A549 (cell line): ENCODE results near the gene TUBA4B. TPM values are rescaled to one million over a fixed set of nuclear protein-coding genes. Genes with fewer than 3 reads are reported as not detected.
A peak's percentile ranks its signal among the peaks of the same experiment; 100 is the strongest.

ENCODE experiments used
- ATAC-seq, 2 experiments: fragments of 200-7000 bp in 1 of 2; fragments of >200 bp in 1 of 2; cut with Nextera tagmentation in 1 of 2; cut with Tn5 transposase in 1 of 2; 3 replicates each; pipeline versions ENCODE4 v1.8.0 to v1.9.1; 2018 to 2020; ENCODE audit warnings: mild to moderate bottlenecking in 1 of 2, moderate library complexity in 1 of 2
- CTCF ChIA-PET: fragments of 300-600 bp; sonication (Branson Sonifier 250); formaldehyde crosslinking; extraction: SDS; loops from one replicate; lab custom pipeline; 2021; ENCODE audit warnings: antibody characterized with exemption, inconsistent platforms; lab: Yijun Ruan, JAX
- POLR2A ChIA-PET: fragments of 350-600 bp; formaldehyde crosslinking; extraction: SDS; loops from one replicate; lab custom pipeline; 2021; ENCODE audit warnings: antibody characterized with exemption, inconsistent platforms; lab: Yijun Ruan, JAX
- DNase-seq, 2 experiments: peaks; one replicate each; pipeline versions ENCODE4 v3.0.0 to v3.0.0-alpha.2; 2011 to 2016; ENCODE audit warnings: low read depth in 1 of 2, low spot score in 1 of 2
- FAIRE-seq: peaks from 2 replicates; lab custom pipeline; 2011; peaks lifted over from hg19 to GRCh38; lab: Jason Lieb, UNC
- H3K27ac ChIP-seq, 2 experiments: fragments of >200 bp; sonication (Bioruptor Twin); formaldehyde crosslinking; 3 replicates each; pipeline ENCODE4 v1.5.1; 2016 to 2017
- H3K4me1 ChIP-seq: fragments of >200 bp; sonication (Bioruptor Twin); formaldehyde crosslinking; 3 replicates; pipeline ENCODE4 v1.6.1; 2016
- H3K4me2 ChIP-seq: fragments of >200 bp; sonication (Bioruptor Twin); formaldehyde crosslinking; 3 replicates; pipeline ENCODE4 v1.6.1; 2016
- H3K4me3 ChIP-seq: fragments of >200 bp; sonication (Bioruptor Twin); formaldehyde crosslinking; 3 replicates; pipeline ENCODE4 v1.5.1; 2016
- H3K9me3 ChIP-seq: fragments of >200 bp; sonication (Bioruptor Twin); formaldehyde crosslinking; 3 replicates; pipeline ENCODE4 v1.6.1; 2016
- ATOH8 ChIP-seq: fragments of 250-450 bp; sonication (Bioruptor Pico); IDR thresholded peaks from 2 replicates; pipeline ENCODE4 v1.5.0; 2020; ENCODE audit warnings: low read depth, mild to moderate bottlenecking, moderate library complexity
- BHLHE40 ChIP-seq: IDR thresholded peaks from 2 replicates; pipeline ENCODE4 v1.6.1; 2012; ENCODE audit warnings: low read depth, low read length, inconsistent platforms
- CBX2 ChIP-seq: fragments of 200-600 bp; sonication (generic); IDR thresholded peaks from 2 replicates; pipeline ENCODE4 v1.6.1; 2016; ENCODE audit warnings: low read depth, mild to moderate bottlenecking, borderline replicate concordance
- CHD4 ChIP-seq: fragments of 200-600 bp; sonication (generic); IDR thresholded peaks from 2 replicates; pipeline ENCODE4 v1.6.1; 2016; ENCODE audit warnings: antibody characterized with exemption, mild to moderate bottlenecking, borderline replicate concordance
- EHF ChIP-seq: fragments of 250-450 bp; sonication (Bioruptor Pico); IDR thresholded peaks from 2 replicates; pipeline ENCODE4 v1.5.0; 2020; ENCODE audit warnings: mild to moderate bottlenecking
- EHMT2 ChIP-seq: fragments of 200-600 bp; sonication (generic); IDR thresholded peaks from 2 replicates; pipeline ENCODE4 v1.6.1; 2016; ENCODE audit warnings: antibody characterized with exemption, low read depth, mild to moderate bottlenecking, moderate library complexity
- ELK1 ChIP-seq: fragments of 150-350 bp; IDR thresholded peaks from 2 replicates; pipeline ENCODE4 v1.6.1; 2014; ENCODE audit warnings: low read depth, mild to moderate bottlenecking, low read length
- ESRRA ChIP-seq: fragments of 150-350 bp; IDR thresholded peaks from 2 replicates; pipeline ENCODE4 v1.6.1; 2014; ENCODE audit warnings: mild to moderate bottlenecking, low read length, borderline replicate concordance
- JUN ChIP-seq, 2 experiments: fragments of >200 bp; sonication (Bioruptor Twin); formaldehyde crosslinking; IDR thresholded peaks; 2 replicates in 1 of 2; 3 replicates in 1 of 2; pipeline ENCODE4 v1.6.1; 2016 to 2017
- MYC ChIP-seq: IDR thresholded peaks from 2 replicates; pipeline ENCODE4 v1.6.1; 2012; ENCODE audit warnings: mild to moderate bottlenecking, inconsistent platforms, low read length, improper control_type of control experiment, borderline replicate concordance
- NPAS2 ChIP-seq: fragments of 250-450 bp; sonication (Bioruptor Pico); IDR thresholded peaks from 2 replicates; pipeline ENCODE4 v1.8.0; 2022; ENCODE audit warnings: mild to moderate bottlenecking, moderate library complexity, borderline replicate concordance
- PBX3 ChIP-seq: IDR thresholded peaks from 2 replicates; pipeline ENCODE4 v1.6.1; 2012
- POLR2AphosphoS2 ChIP-seq: conservative IDR thresholded peaks from 2 replicates; pipeline ENCODE4 v1.6.1; 2012; ENCODE audit warnings: low read length, improper control_type of control experiment, inconsistent platforms
- RCOR1 ChIP-seq: fragments of 150-350 bp; IDR thresholded peaks from 2 replicates; pipeline ENCODE4 v1.6.1; 2014; ENCODE audit warnings: antibody characterized with exemption, low read length, low read depth
- SREBF2 ChIP-seq: fragments of 450-650 bp; IDR thresholded peaks from 2 replicates; pipeline ENCODE4 v1.6.1; 2014; ENCODE audit warnings: mild to moderate bottlenecking, moderate library complexity
- TFCP2L1 ChIP-seq: fragments of 250-450 bp; sonication (Bioruptor Pico); IDR thresholded peaks from 2 replicates; pipeline ENCODE4 v1.5.0; 2021; ENCODE audit warnings: mild to moderate bottlenecking
- ZFP36 ChIP-seq: fragments of 450-650 bp; IDR thresholded peaks from 2 replicates; pipeline ENCODE4 v1.6.1; 2014; ENCODE audit warnings: borderline replicate concordance; ENCODE audit not compliant: partially characterized antibody
- WGBS: methylation state at CpG from one replicate; pipeline ENCODE4 v1.1.6; 2017; ENCODE audit errors: missing lambda C conversion rate; 5-methylcytosine and 5-hydroxymethylcytosine counted together
- polyA plus RNA-seq, 4 experiments: library from polyadenylated mRNA; depleted of rRNA in 3 of 4; stranded (reverse); fragments of >200 nt; fragmentation: RNase III in 1 of 4; extraction: RNeasy Plus Mini Kit Qiagen cat#74134 plus additional on column Dnase treatment in 1 of 4; gene quantifications; 2 replicates in 3 of 4; 3 replicates in 1 of 4; pipeline ENCODE4 v1.2.3, GENCODE V29; 2011 to 2017
- TF ChIP-seq, protein P1 (sequence below): fragments of 200-600 bp; sonication (generic); IDR thresholded peaks from 2 replicates; pipeline ENCODE4 v1.6.1; 2016; ENCODE audit warnings: antibody characterized with exemption, mild to moderate bottlenecking, moderate library complexity

TUBA4B gene
- polyA plus RNA-seq, 2 of the 4 experiments (the other 2 are of a cell fraction), result 0.71 to 0.94 TPM

DNA sequence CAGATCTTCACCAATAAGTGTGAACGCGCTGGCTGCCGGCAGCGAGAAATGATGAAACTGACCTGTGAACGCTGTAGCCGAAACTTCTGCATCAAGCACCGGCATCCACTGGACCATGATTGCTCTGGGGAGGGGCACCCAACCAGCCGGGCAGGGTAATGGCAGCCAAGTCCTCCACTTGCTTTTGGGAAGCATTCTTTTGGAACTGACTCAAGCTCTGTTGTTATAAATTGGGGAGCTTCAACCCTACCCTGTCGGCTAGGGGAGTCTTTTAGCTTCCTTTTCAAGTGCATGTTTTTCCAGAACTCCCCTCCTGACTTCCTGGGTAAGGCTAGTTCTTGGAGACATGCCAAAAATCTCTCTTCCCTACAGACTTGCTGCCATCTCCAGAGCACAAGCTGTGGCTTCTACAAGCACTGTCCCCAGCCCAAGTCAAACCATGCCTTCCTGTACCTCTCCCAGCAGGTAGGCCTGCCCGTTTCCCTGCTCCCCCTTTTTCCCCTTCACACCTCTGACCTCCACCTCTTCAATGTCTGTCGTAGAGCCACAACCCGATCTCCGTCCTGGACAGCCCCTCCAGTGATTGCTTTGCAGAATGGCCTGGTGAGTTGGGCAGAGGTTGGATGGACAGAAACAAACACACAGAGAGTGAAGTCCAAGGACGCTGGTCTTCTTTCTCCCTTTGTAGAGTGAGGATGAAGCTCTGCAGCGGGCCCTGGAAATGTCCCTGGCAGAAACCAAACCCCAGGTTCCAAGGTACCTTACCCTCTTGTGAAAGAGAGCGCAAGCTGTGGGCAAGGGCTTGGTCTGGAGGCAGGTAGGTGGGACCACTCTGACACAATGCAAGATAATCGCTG, 44.9 kb upstream of the TUBA4B start:
- ChIA-PET POLR2A (interaction anchor here (0.5 to 3.9 kb wide), 4 partner anchors 10 to 214 kb away, joined by 3 to 25 read pairs (median 4); partner anchors contain the start of genes ABCB6 and CNPPD1), CTCF (interaction anchor here (0.6 to 8.6 kb wide), 10 partner anchors 9 to 90 kb away, joined by 3 to 56 read pairs (median 4); partner anchors contain the start of gene NHEJ1)
- WGBS, result 83% methylated on average over 17 of the region's 17 CpGs
- Histone ChIP-seq H3K4me2 (peak overlapping the region; percentile 85), H3K4me3 (no peak overlapping the region), H3K9me3 (peaks cover 3% of the 10 kb centered on the region; the same call in 1 of the 3 replicates), H3K27ac (peak overlapping the region in 1 of 2 experiments; percentile 98; a peak in 3 of 6 replicates), H3K4me1 (peaks cover 16% of the 10 kb centered on the region)
- FAIRE-seq (no peak), ATAC-seq (no peak), DNase-seq (peak in 1 of 2 experiments; percentile 39)
- TF ChIP-seq NPAS2 (no peak), ESRRA (no peak), BHLHE40 (no peak), MYC (no peak), PBX3 (no peak), TFCP2L1 (CRISPR knock-in tag) (no peak), EHMT2 (no peak), ATOH8 (CRISPR knock-in tag) (no peak), EHF (CRISPR knock-in tag) (no peak), RCOR1 (no peak), JUN (IDR thresholded peaks at IDR 0.05) (no peak), ZFP36 (no peak)
- TF ChIP-seq, protein P1, sequence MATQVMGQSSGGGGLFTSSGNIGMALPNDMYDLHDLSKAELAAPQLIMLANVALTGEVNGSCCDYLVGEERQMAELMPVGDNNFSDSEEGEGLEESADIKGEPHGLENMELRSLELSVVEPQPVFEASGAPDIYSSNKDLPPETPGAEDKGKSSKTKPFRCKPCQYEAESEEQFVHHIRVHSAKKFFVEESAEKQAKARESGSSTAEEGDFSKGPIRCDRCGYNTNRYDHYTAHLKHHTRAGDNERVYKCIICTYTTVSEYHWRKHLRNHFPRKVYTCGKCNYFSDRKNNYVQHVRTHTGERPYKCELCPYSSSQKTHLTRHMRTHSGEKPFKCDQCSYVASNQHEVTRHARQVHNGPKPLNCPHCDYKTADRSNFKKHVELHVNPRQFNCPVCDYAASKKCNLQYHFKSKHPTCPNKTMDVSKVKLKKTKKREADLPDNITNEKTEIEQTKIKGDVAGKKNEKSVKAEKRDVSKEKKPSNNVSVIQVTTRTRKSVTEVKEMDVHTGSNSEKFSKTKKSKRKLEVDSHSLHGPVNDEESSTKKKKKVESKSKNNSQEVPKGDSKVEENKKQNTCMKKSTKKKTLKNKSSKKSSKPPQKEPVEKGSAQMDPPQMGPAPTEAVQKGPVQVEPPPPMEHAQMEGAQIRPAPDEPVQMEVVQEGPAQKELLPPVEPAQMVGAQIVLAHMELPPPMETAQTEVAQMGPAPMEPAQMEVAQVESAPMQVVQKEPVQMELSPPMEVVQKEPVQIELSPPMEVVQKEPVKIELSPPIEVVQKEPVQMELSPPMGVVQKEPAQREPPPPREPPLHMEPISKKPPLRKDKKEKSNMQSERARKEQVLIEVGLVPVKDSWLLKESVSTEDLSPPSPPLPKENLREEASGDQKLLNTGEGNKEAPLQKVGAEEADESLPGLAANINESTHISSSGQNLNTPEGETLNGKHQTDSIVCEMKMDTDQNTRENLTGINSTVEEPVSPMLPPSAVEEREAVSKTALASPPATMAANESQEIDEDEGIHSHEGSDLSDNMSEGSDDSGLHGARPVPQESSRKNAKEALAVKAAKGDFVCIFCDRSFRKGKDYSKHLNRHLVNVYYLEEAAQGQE, result no peak

DNA sequence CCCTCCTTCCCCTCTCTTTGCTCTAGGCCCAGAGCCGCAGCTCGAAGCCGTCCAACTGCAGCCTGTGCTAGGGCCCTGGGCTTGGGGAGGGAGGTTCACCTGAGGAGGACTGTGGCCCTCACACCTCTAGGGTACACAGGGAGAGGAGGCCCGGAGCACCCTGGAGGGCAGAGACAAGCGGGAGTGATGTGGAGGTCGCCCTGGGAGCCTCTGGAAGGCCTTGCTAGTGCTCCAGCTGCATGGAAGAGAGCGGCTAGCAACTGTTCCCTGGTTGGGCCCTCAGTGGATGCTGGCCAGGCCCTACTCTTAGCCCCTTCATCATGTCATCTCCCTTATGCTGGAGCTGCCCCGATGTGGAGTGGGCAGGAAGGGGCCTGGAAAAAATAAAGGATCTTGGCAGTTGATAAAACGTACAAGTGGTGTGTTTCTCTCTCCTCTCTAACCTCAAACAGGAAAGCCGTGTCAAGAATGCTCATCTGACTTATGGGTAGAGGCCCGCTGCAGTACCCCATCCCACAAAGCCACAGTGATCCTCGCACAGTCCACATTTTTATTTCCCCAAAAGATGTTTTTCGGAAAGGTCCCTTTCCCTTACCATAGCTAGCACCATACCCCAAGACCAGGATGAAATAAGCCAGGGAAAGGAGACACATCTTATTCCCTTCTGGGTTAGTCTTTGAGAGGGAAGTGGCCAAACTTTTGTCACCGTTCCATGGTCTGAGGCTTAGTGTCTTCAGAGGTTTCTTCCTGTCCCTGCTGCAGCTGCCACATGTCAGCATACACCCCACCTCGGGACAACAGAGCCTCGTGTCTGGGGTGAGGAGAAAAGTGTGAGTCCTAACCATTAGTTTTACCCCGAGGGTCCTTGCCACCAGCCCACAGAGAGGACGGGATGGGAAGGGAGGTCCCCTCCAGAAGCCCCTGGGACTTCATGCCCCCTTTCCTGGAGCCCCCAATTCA, 43.5 kb upstream of the TUBA4B start:
- TF ChIP-seq CHD4 (no peak), ELK1 (no peak), ATOH8 (CRISPR knock-in tag) (no peak), TFCP2L1 (CRISPR knock-in tag) (no peak), POLR2AphosphoS2 (no peak), BHLHE40 (no peak), SREBF2 (no peak), CBX2 (no peak)
- H3K4me2 ChIP-seq, result no peak overlapping the region
- no peak for DNase-seq
- FAIRE-seq, result no peak
- POLR2A ChIA-PET, result interaction anchor here (1.2 to 3.9 kb wide), 2 partner anchors 9 to 33 kb away, joined by 4 to 25 read pairs; partner anchors contain the start of genes ABCB6 and CNPPD1
- peaks cover 3% of the 10 kb centered on the region; the same call in 1 of the 3 replicates for H3K9me3 ChIP-seq
- H3K4me1 ChIP-seq, result peaks cover 16% of the 10 kb centered on the region
- H3K27ac ChIP-seq, result no peak overlapping the region
- 92% methylated on average over 18 of the region's 18 CpGs for WGBS
- CTCF ChIA-PET, result interaction anchor here (0.9 to 8.6 kb wide), 7 partner anchors 7 to 207 kb away, joined by 3 to 56 read pairs (median 7); no protein-coding TSS in a partner anchor
- no peak for ATAC-seq
- no peak overlapping the region for H3K4me3 ChIP-seq
